ENCODE results near the gene KHSRP.

DNA sequence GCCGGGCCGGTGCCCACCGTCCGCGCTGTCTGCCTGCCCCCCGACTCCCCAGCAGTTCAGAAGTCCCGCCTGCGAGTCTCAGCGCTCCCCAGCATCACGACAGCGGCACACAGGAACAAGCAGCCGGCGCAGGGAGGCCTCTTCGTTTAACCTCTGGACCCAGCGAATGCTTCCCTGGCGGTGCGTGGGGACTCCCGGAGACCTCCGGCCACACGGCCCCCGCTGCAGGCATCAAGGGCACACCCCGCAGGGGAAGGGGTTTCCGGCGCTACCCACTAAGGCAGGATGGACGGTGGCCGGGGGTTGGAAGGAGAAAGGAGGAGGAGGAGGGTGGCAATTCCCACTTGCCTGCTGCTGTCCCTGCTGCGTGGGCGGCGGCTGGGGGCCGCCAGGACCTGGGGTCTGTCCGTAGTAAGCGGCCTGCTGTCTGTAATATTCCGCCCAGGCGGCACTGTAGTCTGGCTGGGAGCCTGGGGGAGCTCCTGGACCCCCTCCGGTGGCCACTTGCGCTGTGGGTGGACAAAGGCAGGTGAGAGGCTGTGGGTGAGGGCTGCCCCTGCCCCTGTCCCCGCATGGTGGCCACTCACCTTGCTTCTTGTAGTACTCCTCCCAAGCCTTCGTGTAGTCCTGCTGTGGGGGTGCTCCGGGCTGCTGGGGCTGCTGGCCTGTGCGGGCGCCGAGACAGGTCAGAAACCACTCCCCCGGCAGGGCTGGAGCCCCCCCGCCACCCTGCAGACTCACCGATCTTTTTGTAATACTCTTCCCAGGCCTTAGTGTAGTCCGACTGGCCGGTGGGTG, 9.6 kb downstream of the KHSRP start:
- no peak for TF ChIP-seq SUZ12 (IDR thresholded peaks at IDR 0.05; ENCODE audit: extremely low read depth, insufficient read depth, insufficient read length)
- TF ChIP-seq ZNF274 (IDR thresholded peaks at IDR 0.05; ENCODE audit: low read depth, low read length) = no peak
- no peak for TF ChIP-seq YY1 (IDR thresholded peaks at IDR 0.05; ENCODE audit: insufficient read depth, insufficient read length)

Data from NT2/D1 (cell line).